Ascending aorta (tissue), 2 donors: ENCODE results near the gene GPR17. TPM values are rescaled to one million over a fixed set of nuclear protein-coding genes. Genes with fewer than 3 reads are reported as not detected.

Experiments
- DNase-seq, 2 donors: peaks; one replicate each; pipeline ENCODE4 v3.0.0-alpha.2; 2019; ENCODE audit warnings: low spot score in 2 of 2
- H3K27ac ChIP-seq, 2 donors: fragments of 200-600 bp; sonication (generic); one replicate each; pipeline ENCODE4 v1.5.1; 2016 to 2017; ENCODE audit warnings: mild to moderate bottlenecking in 1 of 2
- H3K27me3 ChIP-seq: fragments of 200-600 bp; sonication (generic); one replicate; pipeline ENCODE4 v1.5.1; 2017
- H3K36me3 ChIP-seq, 2 donors: fragments of 200-600 bp; sonication (generic); one replicate each; pipeline ENCODE4 v1.5.1; 2016
- H3K4me1 ChIP-seq, 2 donors: fragments of 200-600 bp; sonication (generic); one replicate each; pipeline ENCODE4 v1.5.1; 2016 to 2017; ENCODE audit warnings: mild to moderate bottlenecking in 1 of 2
- H3K4me3 ChIP-seq, 2 donors: fragments of 200-600 bp; sonication (generic); one replicate each; pipeline ENCODE4 v1.5.1; 2016 to 2017; ENCODE audit warnings: mild to moderate bottlenecking in 1 of 2
- H3K9me3 ChIP-seq, 2 donors: fragments of 200-600 bp; sonication (generic); one replicate each; pipeline ENCODE4 v1.5.1; 2016
- intact Hi-C: fragments of 100-400 bp; cut with DNase I; formaldehyde crosslinking; loops from one replicate; pipeline ENCODE4 v1.15.1; 2023
- total RNA-seq: library from RNA; depleted of rRNA; stranded (reverse); fragments of >200 nt; gene quantifications from one replicate; pipeline ENCODE4 v1.1.0, GENCODE V29; 2016
- TF ChIP-seq, protein P1 (sequence below), 3 experiments: fragments of 200-600 bp in 2 of 3; fragments of 450-650 bp in 1 of 3; sonication (generic) in 2 of 3; IDR thresholded peaks; one replicate each; pipeline ENCODE4 v1.5.1; 2016 to 2019; ENCODE audit warnings: antibody characterized with exemption in 3 of 3, mild to moderate bottlenecking in 1 of 3, moderate library complexity in 1 of 3

GPR17 gene
- total RNA-seq, 1 donor from 2014 or later, result not detected

GRCh38 chr2:127676906-127677305 lies 31.0 kb downstream of the GPR17 start:
- peak in 1 of 2 donors; percentile 66 for DNase-seq
- Histone ChIP-seq H3K36me3 (no peaks in the 10 kb centered on the region), H3K27me3 (no peaks in the 10 kb centered on the region), H3K4me3 (no peak overlapping the region), H3K9me3 (no peaks in the 10 kb centered on the region), H3K27ac (peak overlapping the region in 1 of 2 donors; percentile 12), H3K4me1 (peaks cover 8 to 28% of the 10 kb centered on the region in 2 donors)
- intact Hi-C loops, result loop anchor here (10.0 kb wide), 1 partner anchor 292 kb away; the partner anchor contains the start of gene MAP3K2
- TF ChIP-seq, protein P1, sequence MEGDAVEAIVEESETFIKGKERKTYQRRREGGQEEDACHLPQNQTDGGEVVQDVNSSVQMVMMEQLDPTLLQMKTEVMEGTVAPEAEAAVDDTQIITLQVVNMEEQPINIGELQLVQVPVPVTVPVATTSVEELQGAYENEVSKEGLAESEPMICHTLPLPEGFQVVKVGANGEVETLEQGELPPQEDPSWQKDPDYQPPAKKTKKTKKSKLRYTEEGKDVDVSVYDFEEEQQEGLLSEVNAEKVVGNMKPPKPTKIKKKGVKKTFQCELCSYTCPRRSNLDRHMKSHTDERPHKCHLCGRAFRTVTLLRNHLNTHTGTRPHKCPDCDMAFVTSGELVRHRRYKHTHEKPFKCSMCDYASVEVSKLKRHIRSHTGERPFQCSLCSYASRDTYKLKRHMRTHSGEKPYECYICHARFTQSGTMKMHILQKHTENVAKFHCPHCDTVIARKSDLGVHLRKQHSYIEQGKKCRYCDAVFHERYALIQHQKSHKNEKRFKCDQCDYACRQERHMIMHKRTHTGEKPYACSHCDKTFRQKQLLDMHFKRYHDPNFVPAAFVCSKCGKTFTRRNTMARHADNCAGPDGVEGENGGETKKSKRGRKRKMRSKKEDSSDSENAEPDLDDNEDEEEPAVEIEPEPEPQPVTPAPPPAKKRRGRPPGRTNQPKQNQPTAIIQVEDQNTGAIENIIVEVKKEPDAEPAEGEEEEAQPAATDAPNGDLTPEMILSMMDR (IDR thresholded peaks at IDR 0.05), result no peak

- Histone ChIP-seq H3K27me3 (no peaks in the 10 kb centered on the region), H3K9me3 (no peaks in the 10 kb centered on the region), H3K4me1 (peaks cover 8 to 26% of the 10 kb centered on the region in 2 donors), H3K4me3 (no peak overlapping the region), H3K27ac (no peak overlapping the region), H3K36me3 (no peaks in the 10 kb centered on the region)
- DNase-seq, result no peak
- intact Hi-C loops, result loop anchor here (10.0 kb wide), 1 partner anchor 294 kb away; the partner anchor contains the start of gene MAP3K2
- TF ChIP-seq, protein P1 (IDR thresholded peaks at IDR 0.05), result no peak
These were observed 32.6 kb downstream of the GPR17 start for GRCh38 chr2:127678531-127678930.

GRCh38 chr2:127678991-127679390 lies 33.0 kb downstream of the GPR17 start:
- peaks cover 8 to 30% of the 10 kb centered on the region in 2 donors for H3K4me1 ChIP-seq

GRCh38 chr2:127679680-127680361 lies 33.9 kb downstream of the GPR17 start:
- TF ChIP-seq, protein P1 (IDR thresholded peaks at IDR 0.05), result no peak
- intact Hi-C loops, result loop anchor here (10.0 kb wide), 1 partner anchor 295 kb away; the partner anchor contains the start of gene MAP3K2
- peak in 1 of 2 donors; percentile 55 for DNase-seq
- Histone ChIP-seq H3K36me3 (no peaks in the 10 kb centered on the region), H3K27ac (no peak overlapping the region), H3K4me3 (no peak overlapping the region), H3K4me1 (peaks cover 8 to 31% of the 10 kb centered on the region in 2 donors), H3K27me3 (no peaks in the 10 kb centered on the region), H3K9me3 (no peaks in the 10 kb centered on the region)

More at GRCh38 chr2:127678991-127679390, 33.0 kb downstream of the GPR17 start:
- H3K27ac ChIP-seq, result no peak overlapping the region
- H3K4me3 ChIP-seq, result no peak overlapping the region
- TF ChIP-seq, protein P1 (IDR thresholded peaks at IDR 0.05), result no peak
- H3K27me3 ChIP-seq, result no peaks in the 10 kb centered on the region
- intact Hi-C loops, result loop anchor here (10.0 kb wide), 1 partner anchor 294 kb away; the partner anchor contains the start of gene MAP3K2
- H3K9me3 ChIP-seq, result no peaks in the 10 kb centered on the region
- no peak for DNase-seq
- no peaks in the 10 kb centered on the region for H3K36me3 ChIP-seq

- DNase-seq, result no peak
- intact Hi-C loops, result no loop called here
- Histone ChIP-seq H3K9me3 (no peaks in the 10 kb centered on the region), H3K4me1 (peaks cover 8 to 31% of the 10 kb centered on the region in 2 donors), H3K4me3 (peak overlapping the region; percentile 24 to 60), H3K27me3 (no peaks in the 10 kb centered on the region), H3K36me3 (no peaks in the 10 kb centered on the region), H3K27ac (peak overlapping the region; percentile 42 to 55)
- TF ChIP-seq, protein P1 (IDR thresholded peaks at IDR 0.05), result no peak
These were observed 34.8 kb downstream of the GPR17 start for GRCh38 chr2:127680706-127681287.
